HG03025 (cell line): ENCODE results near the gene ING5.
A peak's percentile ranks its signal among the peaks of the same experiment; 100 is the strongest.

ENCODE experiments used
- ATAC-seq: cut with Tn5 transposase; IDR thresholded peaks from one replicate; pipeline ENCODE4 v1.9.1; 2021; ENCODE audit warnings: mild to moderate bottlenecking, moderate library complexity; ENCODE audit not compliant: unreplicated experiment, low FRiP score

Gene ING5

GRCh38 chr2:241672243-241673188, 29.3 kb upstream of the ING5 start:
- ATAC-seq, result no peak

DNA sequence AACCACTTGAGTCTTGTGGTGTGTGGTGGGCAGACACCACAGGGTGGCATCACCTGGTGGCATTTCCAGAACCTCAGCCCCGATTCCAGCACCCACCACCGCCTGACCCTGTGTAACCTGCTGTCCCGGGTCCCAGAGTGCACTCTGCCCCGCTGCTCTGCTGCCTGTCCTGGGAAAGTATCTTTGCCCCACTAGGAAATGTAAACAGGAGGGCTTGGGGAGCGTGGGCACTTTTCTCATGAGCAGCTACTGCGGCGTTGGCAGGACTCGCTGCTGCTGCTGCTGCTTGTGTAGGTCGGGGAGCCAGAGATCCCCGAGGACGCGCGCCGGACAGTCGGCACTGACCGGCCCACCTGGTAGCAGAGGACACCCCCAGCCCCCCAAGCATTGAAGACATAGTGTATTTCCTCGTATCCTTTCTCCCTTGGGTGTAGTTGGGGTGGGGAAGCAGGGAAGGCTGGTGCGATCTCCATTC, 28.6 kb upstream of the ING5 start:
- ATAC-seq, result no peak

DNA sequence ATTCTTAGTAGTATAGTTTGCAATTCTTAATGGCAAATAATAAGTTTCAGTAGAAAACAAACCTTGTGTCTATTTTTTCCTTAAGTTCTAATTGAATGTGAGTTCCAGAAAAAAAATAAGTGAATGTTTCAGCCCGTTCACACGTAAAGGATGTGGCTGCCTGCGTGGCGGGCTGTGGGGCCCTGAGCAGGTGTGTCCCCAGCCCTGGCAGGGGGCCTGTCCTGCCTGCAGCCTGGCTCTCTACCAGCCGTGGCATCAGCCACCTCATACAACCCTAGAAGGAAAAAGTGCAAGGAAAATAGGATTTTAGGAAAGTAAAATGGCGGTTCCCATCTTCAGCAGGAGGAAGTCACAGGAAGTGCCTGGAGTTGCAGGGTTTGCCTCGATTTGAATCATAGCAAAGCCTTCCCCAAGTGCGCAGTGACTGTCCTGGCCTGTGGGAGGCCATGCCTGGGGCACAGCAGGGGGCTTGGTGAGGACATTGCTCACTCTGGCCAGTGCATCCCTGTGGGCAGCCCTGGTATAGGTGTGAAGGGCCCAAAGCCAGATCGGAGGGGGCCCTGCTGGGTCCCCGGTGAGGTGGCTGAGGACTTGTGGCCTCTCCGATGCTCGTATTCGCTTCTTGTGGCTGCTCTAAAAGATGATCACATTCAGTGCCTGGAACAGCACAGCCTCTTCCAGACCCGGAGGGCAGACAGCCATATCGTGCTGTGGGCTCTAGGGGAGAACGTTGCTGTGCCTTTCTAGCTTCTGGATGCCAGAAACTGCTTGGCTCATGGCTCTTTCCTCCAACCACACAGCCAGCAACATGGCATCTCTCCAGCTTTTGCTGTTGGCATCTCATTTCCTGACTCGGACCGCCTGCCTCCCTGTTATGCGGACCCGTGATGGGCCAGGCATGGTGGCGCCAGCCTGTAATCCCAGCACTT, 27.8 kb upstream of the ING5 start:
- ATAC-seq, result no peak

- no peak for ATAC-seq
These were observed 26.0 kb upstream of the ING5 start for GRCh38 chr2:241675885-241676284.

- ATAC-seq, result no peak
These were observed 25.2 kb upstream of the ING5 start for GRCh38 chr2:241676665-241677064.

DNA sequence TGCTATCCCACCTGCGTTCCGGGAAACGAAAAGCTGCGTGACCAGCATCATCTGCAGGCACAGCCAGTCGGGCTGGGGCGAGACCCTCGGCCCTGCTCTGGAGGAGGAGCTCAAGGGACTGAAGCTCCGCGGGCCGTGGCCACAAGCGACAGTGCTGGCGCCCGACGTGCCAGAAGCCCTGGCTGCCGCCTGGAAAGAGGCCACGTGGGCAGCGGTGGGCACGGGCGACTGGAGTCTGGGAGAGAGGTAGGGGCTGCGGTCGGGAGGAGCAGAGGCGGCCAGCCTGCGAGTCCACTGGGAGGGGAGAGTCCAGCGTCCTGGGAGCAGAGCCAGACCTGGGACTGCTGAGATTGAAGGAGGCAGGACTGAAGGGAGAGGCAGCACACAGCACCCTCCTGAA, 24.4 kb upstream of the ING5 start:
- ATAC-seq, result no peak

GRCh38 chr2:241678307-241678706, 23.5 kb upstream of the ING5 start:
- ATAC-seq, result no peak

DNA sequence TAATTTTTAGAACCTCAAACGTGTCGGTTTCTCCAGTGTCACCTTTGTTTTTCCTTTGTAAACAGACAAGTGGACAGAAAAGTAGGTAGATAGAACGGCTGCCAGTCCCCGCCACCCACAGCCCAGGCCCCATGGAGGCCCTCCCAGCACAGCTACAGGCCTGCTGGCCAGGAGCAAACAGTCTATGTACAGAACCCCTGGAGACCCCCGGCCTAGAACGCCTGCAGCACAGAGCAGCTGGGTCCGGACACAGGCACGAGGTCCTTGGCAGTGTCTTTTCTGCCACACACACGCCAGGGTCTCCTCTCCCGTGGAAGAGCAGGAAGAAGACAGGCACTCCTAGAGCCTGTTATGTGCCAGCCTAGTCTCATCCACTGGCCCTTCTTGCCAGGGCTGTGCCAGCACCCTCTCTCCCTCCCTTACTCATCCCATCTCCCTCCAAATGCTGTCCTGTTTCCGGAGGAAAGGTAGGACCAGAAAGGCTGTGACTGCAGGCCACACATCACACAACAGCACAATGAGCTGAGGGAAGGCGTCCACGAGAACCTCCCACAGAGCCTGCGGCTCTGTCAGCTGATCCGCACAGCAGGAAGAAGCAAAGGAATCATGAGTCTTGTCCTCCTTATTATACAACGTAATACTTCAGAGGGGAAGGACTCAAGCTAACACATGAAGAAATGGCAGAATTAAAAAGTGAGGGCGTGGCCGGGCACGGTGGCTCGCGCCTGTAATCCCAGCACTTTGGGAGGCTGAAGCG, 22.9 kb upstream of the ING5 start:
- no peak for ATAC-seq

GRCh38 chr2:241680044-241680443, 21.8 kb upstream of the ING5 start:
- ATAC-seq, result no peak

- no peak for ATAC-seq
These were observed 20.8 kb upstream of the ING5 start for GRCh38 chr2:241680827-241681599.

DNA sequence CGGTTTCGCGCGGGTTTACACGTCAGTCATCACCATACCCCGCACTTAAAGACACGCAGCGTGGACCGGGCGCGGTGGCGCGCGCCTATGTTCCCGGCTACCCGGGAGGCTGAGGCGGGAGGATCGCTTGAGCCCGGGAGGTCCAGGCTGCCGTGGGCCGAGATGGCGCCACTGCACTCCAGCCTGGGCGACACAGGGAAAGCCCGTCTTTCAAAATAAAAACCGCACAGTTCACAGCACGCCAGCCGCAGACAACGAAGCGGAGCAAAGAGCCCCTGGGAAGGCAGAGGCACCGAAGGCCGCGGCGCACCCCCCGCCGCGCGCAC, 15.6 kb upstream of the ING5 start:
- peak; percentile 17 for ATAC-seq

GRCh38 chr2:241686650-241687425, 15.0 kb upstream of the ING5 start, which contains the start of gene DTYMK:
DTYMK (minus strand) TSS chr2:241686815; CDS start chr2:241686783, 32 bp downstream.
- peak; percentile 90 for ATAC-seq

- no peak for ATAC-seq
These were observed 12.5 kb upstream of the ING5 start for GRCh38 chr2:241689306-241689705.

GRCh38 chr2:241690202-241690717, 11.6 kb upstream of the ING5 start:
- no peak for ATAC-seq

DNA sequence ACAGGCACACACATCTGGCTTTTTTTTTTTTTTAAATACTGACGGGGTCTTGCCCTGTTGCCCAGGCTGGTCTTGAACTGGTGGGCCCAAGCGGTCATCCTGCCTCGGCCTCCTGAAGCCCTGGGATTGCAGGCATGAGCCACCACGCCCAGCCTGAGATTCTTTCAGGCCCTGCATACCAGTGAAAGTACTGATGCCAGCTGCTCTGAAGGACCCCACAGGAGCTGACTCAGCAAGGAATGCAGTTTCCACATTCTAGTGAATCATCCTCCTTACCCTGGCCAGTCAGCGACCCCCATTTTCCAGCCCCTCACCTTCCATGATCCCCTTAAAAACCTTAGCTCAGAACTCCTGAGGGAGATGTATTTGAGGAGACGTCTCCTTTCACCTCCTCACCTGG, 9.4 kb upstream of the ING5 start:
- ATAC-seq, result no peak

GRCh38 chr2:241695651-241696050, 6.2 kb upstream of the ING5 start:
- no peak for ATAC-seq

GRCh38 chr2:241701149-241701398, 765 bp upstream of the ING5 start:
- ATAC-seq, result no peak

DNA sequence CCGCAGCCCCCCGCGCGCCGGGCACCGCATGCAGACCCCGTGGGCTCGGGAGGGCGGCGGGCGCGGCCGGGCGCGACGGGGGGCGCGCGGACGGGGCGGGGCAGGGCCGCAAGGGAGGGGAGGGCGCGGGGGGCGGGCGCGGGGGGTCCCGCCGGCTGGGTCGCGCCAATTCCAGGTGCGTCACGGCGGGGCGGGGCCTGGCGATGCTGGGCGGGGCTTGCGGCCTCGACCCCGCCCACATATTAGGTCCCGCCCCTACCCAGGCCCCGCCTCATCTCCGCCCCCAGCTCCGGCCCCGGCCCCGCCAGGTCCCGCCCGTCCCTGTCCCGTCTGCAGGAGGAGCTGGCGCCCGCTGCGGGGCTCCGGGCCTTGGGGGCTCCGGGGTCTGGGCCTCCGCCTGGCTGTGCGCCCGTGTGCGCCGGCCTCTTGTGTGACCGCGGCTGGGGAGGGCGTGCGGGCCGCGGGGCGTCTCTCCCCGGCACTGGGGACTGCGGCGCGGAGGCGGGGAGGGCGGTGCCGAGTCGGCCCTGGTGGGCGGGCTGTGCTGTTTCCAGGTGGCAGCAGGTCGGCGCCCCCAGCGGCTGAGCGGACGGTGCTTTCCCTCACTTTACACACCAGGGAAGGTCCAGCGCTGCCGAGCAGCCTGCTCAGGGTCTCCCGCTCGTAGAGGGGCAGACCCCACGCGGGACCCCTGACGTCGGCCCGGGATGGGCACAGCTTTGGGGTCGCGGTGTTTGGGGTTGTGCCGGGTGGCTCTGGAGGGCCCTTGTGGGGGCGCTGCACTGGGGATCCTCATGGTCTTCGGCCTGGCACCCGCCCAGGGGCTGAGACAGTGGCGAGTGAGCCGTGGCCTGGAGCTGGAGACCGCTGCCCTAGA, 554 bp downstream of the ING5 start:
- peak; percentile 63 for ATAC-seq
